HUES48 (cell line): ENCODE data around the gene TBC1D2.
A peak's percentile ranks its signal among the peaks of the same experiment; 100 is the strongest.

Source experiments
- H3K27ac ChIP-seq: one replicate; pipeline ENCODE4 v1.7.0; 2013; ENCODE audit warnings: low read depth, low read length, inconsistent platforms
- H3K27me3 ChIP-seq: 2 replicates; pipeline ENCODE4 v1.6.1; 2013; ENCODE audit warnings: mild to moderate bottlenecking, low read length; ENCODE audit not compliant: control insufficient read depth, insufficient read depth
- H3K36me3 ChIP-seq: 2 replicates; pipeline ENCODE4 v1.6.1; 2013; ENCODE audit warnings: low read length; ENCODE audit not compliant: control insufficient read depth, insufficient read depth
- H3K4me1 ChIP-seq: 2 replicates; pipeline ENCODE4 v1.6.1; 2013; ENCODE audit warnings: mild to moderate bottlenecking, low read length; ENCODE audit not compliant: control insufficient read depth, insufficient read depth
- H3K4me3 ChIP-seq: 2 replicates; pipeline ENCODE4 v1.5.1; 2013; ENCODE audit warnings: mild to moderate bottlenecking, low read depth, low read length
- H3K9ac ChIP-seq: 2 replicates; pipeline ENCODE4 v1.6.1; 2013; ENCODE audit warnings: mild to moderate bottlenecking, low read depth, low read length, moderate library complexity
- H3K9me3 ChIP-seq: 2 replicates; pipeline ENCODE4 v1.6.1; 2013; ENCODE audit warnings: low read length; ENCODE audit not compliant: control insufficient read depth, insufficient read depth

The TBC1D2 gene

GRCh38 chr9:98256756-98257155 lies 1.3 kb upstream of the TBC1D2 start:
- Histone ChIP-seq H3K36me3 (no peaks in the 10 kb centered on the region), H3K4me1 (peaks cover 13% of the 10 kb centered on the region; the same call in 1 of the 2 replicates), H3K4me3 (peak overlapping the region; percentile 94), H3K9ac (peak overlapping the region; percentile 51; the same call in 1 of the 2 replicates), H3K27ac (no peak overlapping the region), H3K9me3 (no peaks in the 10 kb centered on the region), H3K27me3 (no peaks in the 10 kb centered on the region)

GRCh38 chr9:98255061-98255577 lies 330 bp downstream of the TBC1D2 start:
- Histone ChIP-seq H3K27me3 (no peaks in the 10 kb centered on the region), H3K9me3 (no peaks in the 10 kb centered on the region), H3K4me3 (peak overlapping the region; percentile 94), H3K27ac (peak overlapping the region; percentile 62), H3K36me3 (no peaks in the 10 kb centered on the region; the same call in 1 of the 2 replicates), H3K4me1 (peaks cover 17% of the 10 kb centered on the region; the same call in 1 of the 2 replicates), H3K9ac (peak overlapping the region; percentile 11; the same call in 1 of the 2 replicates)

GRCh38 chr9:98254228-98255060 lies 1.0 kb downstream of the TBC1D2 start:
- Histone ChIP-seq H3K27ac (peak overlapping the region; percentile 62), H3K36me3 (no peaks in the 10 kb centered on the region; the same call in 1 of the 2 replicates), H3K4me3 (peak overlapping the region; percentile 94), H3K9ac (peak overlapping the region; percentile 11; the same call in 1 of the 2 replicates), H3K9me3 (no peaks in the 10 kb centered on the region), H3K4me1 (peaks cover 17% of the 10 kb centered on the region; the same call in 1 of the 2 replicates), H3K27me3 (no peaks in the 10 kb centered on the region)

- Histone ChIP-seq H3K27me3 (no peaks in the 10 kb centered on the region), H3K9ac (no peak overlapping the region), H3K4me3 (no peak overlapping the region), H3K27ac (no peak overlapping the region), H3K9me3 (no peaks in the 10 kb centered on the region), H3K36me3 (peaks cover 2% of the 10 kb centered on the region; the same call in 1 of the 2 replicates), H3K4me1 (peaks cover 17% of the 10 kb centered on the region; the same call in 1 of the 2 replicates)
These were observed 1.9 kb downstream of the TBC1D2 start for GRCh38 chr9:98253565-98253964.

- Histone ChIP-seq H3K9me3 (no peaks in the 10 kb centered on the region), H3K27me3 (no peaks in the 10 kb centered on the region), H3K27ac (no peak overlapping the region), H3K4me3 (no peak overlapping the region), H3K9ac (no peak overlapping the region), H3K4me1 (peaks cover 11% of the 10 kb centered on the region; the same call in 1 of the 2 replicates), H3K36me3 (peaks cover 8% of the 10 kb centered on the region; the same call in 1 of the 2 replicates)
These were observed 3.9 kb downstream of the TBC1D2 start for GRCh38 chr9:98251551-98251950.

GRCh38 chr9:98249771-98250170 lies 5.7 kb downstream of the TBC1D2 start:
- H3K27ac ChIP-seq: no peak overlapping the region
- H3K36me3 ChIP-seq: peaks cover 8% of the 10 kb centered on the region; the same call in 1 of the 2 replicates
- H3K27me3 ChIP-seq: no peaks in the 10 kb centered on the region
- no peaks in the 10 kb centered on the region for H3K9me3 ChIP-seq
- H3K9ac ChIP-seq: no peak overlapping the region
- H3K4me1 ChIP-seq: peaks cover 9% of the 10 kb centered on the region; the same call in 1 of the 2 replicates
- no peak overlapping the region for H3K4me3 ChIP-seq

- Histone ChIP-seq H3K27ac (no peak overlapping the region), H3K9me3 (no peaks in the 10 kb centered on the region), H3K4me3 (no peak overlapping the region), H3K4me1 (peaks cover 9% of the 10 kb centered on the region; the same call in 1 of the 2 replicates), H3K9ac (no peak overlapping the region), H3K36me3 (peaks cover 8% of the 10 kb centered on the region; the same call in 1 of the 2 replicates), H3K27me3 (no peaks in the 10 kb centered on the region)
These were observed 6.5 kb downstream of the TBC1D2 start for GRCh38 chr9:98248737-98249474.

GRCh38 chr9:98247831-98248657 lies 7.4 kb downstream of the TBC1D2 start:
- H3K9me3 ChIP-seq: no peaks in the 10 kb centered on the region
- no peak overlapping the region for H3K4me3 ChIP-seq
- H3K27ac ChIP-seq: no peak overlapping the region
- no peaks in the 10 kb centered on the region for H3K27me3 ChIP-seq
- H3K4me1 ChIP-seq: peaks cover 11% of the 10 kb centered on the region; the same call in 1 of the 2 replicates
- peaks cover 8% of the 10 kb centered on the region; the same call in 1 of the 2 replicates for H3K36me3 ChIP-seq
- no peak overlapping the region for H3K9ac ChIP-seq

GRCh38 chr9:98242426-98242825 lies 13.0 kb downstream of the TBC1D2 start:
- peaks cover 6% of the 10 kb centered on the region; the same call in 1 of the 2 replicates for H3K4me1 ChIP-seq
- no peak overlapping the region for H3K9ac ChIP-seq
- no peaks in the 10 kb centered on the region for H3K9me3 ChIP-seq
- no peaks in the 10 kb centered on the region for H3K27me3 ChIP-seq
- H3K27ac ChIP-seq: no peak overlapping the region
- H3K4me3 ChIP-seq: no peak overlapping the region
- H3K36me3 ChIP-seq: no peaks in the 10 kb centered on the region
